ENCODE data around the gene TIMP1.

The TIMP1 gene

DNA sequence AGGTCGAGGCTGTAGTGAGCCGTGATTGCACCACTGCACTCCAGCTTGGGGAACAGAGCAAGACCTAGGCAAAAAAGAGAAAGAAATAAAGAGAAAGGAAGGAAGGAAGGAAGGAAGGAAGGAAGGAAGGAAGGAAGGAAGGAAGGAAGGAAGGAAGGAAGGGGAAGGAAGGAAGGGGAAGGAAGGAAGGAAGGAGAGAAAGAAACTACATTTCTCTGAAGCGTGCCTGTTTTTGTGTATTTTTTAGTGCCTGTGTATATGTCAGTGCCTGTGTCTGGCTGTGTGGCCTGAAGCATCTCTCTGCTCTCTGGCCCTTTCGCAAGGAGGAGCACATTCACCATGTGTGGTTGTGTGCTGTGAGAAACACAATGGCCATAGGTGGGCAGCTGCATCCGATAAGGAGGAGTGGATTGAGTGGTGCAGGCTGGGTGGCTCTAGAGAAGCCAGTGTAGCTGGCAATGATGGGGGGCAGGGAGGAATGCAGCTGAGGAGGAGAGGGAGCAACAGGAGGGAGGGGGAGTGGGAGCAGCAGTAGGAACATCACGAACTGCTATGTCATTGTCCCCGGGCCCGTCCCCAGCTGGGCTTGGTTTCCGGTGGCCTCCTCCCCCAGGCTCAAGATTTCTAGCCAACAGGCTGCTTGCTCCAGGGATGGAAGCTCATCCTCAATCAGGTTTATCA lies 26.0 kb downstream of the TIMP1 start:
- no peak for DNase-seq

DNA sequence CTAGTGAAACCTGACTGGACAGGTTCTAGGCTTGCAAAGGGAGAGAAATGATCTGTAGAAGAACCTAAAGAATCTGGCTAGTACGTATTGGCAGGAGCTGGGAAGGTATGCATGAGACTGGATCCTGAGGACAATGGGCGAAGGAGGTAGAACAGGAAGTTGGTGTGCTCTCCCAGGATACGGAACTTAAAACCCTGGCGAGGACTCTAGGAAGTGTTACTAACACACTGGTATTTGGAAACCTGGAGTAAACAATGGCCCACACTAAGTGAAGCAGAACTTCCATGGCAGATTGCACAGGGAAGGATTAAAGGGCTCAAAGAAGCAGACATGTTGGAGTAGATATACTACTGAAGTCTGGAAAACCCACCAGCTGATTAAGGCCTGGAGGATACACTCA lies 28.3 kb downstream of the TIMP1 start:
- no peak for DNase-seq

DNA sequence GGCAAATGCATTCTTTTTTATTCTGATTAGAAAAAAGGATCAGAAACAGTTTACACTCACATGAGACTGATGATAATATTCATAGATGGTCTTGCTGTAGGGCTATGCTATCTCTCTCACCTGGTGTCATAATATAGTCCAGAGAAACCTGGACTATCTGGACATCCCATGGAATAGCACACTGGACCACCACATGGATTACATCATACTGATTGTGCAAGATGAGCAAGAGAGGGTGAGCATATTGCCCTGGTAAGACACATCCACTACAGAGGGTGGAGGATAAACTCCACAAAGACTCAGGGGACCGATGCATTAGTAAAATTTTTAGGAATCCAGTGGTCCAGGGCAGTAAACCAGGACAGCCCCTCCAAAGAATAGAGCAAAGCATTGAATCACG lies 29.3 kb downstream of the TIMP1 start:
- DNase-seq, result no peak

- DNase-seq, result no peak
Observed at GRCh38 chrX:47611926-47612325, 29.7 kb downstream of the TIMP1 start.

DNA sequence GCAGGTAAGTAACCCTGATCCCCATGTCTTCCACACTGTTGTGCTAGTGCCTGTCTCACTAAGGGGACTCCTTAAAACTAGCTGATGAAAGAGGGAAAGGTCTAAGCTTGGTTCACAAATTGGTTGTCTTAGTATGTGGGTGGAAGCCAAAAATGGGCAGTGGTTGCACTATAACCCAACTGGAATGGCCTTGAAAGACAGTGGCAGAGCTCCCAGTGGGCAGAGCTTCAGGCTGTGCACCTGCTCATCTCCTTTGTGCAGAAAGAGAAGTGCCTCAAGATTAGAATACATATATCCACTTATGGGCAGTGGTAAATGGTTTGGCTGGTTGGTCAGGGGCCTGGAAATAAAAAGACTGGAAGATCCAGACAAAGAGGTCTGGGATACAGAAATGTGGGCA lies 30.2 kb downstream of the TIMP1 start:
- DNase-seq, result no peak

DNA sequence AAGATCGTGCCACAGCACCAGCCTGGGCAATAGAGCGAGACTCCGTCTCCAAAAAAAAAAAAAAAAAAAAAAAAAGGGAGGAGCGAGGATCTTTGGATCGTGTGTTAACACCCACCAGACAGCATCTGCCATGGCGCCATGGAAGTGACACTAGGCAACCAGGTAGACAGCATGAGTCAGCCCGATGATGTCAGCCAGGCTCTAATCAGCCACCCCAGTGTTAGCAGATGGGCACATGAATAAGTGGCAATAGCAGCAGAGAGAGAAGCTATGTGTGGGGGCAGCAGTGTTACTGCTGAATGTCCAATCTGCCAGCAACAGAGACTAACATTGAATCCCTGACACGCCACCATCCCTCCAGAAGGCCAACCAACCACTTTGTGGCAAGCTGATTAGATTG lies 30.8 kb downstream of the TIMP1 start:
- DNase-seq, result no peak

DNA sequence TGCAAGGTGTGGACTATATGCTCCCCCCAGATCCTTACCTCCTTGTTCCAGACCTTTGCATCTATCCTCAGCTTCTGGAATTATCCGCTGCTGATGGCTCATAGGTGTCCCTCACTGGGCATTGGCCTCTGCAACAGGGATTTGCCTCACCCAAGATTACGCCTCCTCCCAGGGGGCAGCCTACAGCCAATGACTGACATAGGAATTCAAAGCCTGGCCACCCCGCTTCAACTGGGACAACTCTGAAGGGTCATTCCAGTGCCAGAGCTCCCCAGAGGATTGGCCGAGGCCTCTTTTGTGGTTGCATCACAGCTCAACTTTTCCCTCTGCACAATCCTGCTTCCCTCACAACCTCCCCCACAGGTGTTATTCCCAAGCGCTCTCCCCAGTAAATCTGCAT lies 32.4 kb downstream of the TIMP1 start:
- DNase-seq, result no peak

DNA sequence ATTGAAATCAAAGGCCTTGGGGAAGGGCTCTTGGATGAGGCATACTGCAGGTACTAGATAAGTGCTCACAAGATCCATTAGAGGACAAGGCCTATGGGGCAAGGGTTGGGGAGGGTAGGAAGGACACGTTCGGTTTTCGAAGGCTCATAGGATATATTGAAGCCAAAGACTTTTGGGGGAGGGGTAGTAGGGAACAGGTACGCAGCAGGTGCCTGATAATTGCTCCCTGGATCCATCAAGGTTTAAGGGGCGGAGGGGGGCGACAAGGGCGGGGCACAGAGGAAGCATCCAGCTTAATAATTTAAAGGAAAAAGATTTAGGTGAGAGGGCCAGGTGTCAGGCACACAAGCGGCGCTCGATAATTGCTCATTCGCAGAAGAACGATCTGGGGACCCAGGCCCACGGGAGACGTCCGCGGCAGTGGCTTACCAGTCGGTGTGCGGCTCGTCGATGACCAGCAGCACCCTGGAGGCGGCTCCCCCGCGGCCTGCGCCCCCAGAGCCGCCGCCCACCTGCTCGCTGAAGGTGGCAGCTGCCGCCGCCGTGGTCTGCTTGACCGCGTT lies 36.8 kb downstream of the TIMP1 start:
- DNase-seq, result no peak

- peak; percentile 32 to 73 (median 54) for DNase-seq
Observed at GRCh38 chrX:47619486-47620302, 37.5 kb downstream of the TIMP1 start, which contains the start of gene SYN1. TSS of gene SYN1 (minus strand) at chrX:47619857. CDS start at chrX:47619728, 129 bp downstream.

- DNase-seq, result no peak
Observed at GRCh38 chrX:47620303-47620685, 38.1 kb downstream of the TIMP1 start.

- DNase-seq, result no peak
Observed at GRCh38 chrX:47621851-47622250, 39.6 kb downstream of the TIMP1 start.

DNA sequence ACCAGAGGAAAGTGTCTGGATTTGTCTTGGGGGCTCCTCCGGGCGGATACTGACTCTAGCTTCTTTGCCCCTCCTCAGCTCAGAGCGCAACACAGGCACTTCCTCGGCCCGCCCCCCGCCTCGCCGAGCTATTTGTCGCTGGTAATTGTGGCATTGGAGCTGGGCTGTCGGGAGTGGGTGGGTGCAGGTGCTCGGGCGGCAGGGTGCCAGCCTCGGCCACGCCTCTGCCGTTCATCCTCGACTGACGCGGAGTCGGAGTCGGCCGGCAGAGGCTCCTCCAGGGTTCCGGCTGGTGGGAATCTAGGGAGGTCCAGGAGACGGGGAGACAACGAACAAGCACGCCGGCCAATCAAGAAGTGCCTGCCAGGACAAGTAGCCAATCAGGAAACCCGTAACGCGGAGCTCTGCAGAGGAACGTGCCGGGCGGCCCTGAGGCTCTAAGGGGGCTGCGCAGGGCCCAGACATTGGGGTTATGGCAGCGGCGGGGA lies 41.3 kb downstream of the TIMP1 start:
- peak in 3 of 4 experiments; percentile 21 to 51 (median 29) for DNase-seq

- DNase-seq, result no peak
Observed at GRCh38 chrX:47625365-47625764, 43.1 kb downstream of the TIMP1 start.

DNA sequence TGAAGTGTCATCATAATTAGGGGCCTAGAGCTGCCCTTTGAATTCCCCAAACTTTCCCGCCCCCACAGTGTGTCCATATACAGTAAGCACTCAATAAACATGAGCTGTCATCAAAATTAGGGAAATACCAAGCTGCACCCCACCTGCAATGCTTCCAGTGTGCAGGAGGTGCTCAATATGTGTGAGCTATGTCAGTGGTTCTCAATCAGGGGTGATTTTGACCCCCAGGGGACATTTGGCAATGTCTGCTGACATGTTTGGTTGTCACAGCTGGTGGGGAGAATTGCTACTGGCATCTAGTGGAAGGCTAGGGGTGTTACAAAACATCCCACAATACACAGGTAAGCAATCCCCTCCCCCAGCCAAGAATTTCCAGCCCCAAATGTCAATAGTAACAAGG lies 46.7 kb downstream of the TIMP1 start:
- no peak for DNase-seq

DNA sequence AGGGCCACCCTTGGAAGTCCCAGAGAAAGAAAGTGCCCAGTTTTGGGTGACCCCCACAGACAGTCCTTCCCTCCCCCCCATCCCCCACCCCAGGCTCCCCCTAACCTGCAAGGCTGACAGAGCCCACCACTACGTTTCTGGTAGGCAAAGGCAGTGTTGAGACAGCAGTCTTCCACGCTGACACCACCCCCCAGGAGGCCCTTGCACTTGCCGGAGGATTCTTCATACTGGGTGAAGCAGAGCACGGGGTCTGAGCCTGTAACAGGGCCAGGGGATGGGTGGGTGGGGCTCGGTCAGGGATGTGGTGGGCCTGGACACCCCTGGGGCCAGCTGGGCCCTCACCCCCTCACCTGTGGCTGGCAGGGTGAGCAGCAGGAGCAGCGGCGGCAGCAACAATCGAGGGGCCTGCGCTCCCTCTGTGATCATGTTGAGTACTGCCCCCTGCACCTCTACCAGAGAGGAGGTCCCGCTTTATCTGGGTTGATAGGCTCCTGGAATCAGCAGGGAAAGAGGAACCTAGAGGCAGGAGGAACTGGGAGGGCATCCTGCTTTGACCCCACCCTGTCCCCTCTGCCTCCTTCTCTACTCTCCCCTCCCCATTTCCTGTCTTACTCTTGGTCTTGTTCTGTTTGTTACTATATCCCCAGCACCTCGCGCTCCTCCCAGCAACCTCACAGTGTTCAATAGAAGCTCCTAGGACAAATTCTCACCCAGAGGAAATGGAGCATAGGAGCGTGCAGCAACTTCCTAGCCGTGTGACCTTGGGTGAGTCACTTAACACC lies 47.4 kb downstream of the TIMP1 start, which contains the start of gene CFP:
Gene CFP, minus strand, starts transcription at position 512 of the 782 bp plus-strand sequence. Its CDS starts 86 bp downstream, at position 426.
- DNase-seq, result peak in 1 of 4 experiments; percentile 21

- no peak for DNase-seq
Observed at GRCh38 chrX:47631676-47632075, 49.4 kb downstream of the TIMP1 start.

- DNase-seq, result no peak
Observed at GRCh38 chrX:47632666-47633065, 50.4 kb downstream of the TIMP1 start.

GRCh38 chrX:47633689-47634590 lies 51.7 kb downstream of the TIMP1 start:
- DNase-seq, result no peak

GRCh38 chrX:47634871-47635575 lies 52.8 kb downstream of the TIMP1 start:
- DNase-seq, result no peak
